Thyroid gland (tissue), 4 donors: Measurements from ENCODE around the gene ASIC1.

Source experiments
- POLR2A ChIP-seq, 2 donors: fragments of 450-650 bp; IDR thresholded peaks; one replicate each; pipeline ENCODE4 v1.6.1; 2017; ENCODE audit warnings: antibody characterized with exemption in 2 of 2, mild to moderate bottlenecking in 2 of 2, moderate library complexity in 1 of 2
- TF ChIP-seq, protein P1 (sequence below), 6 experiments: fragments of 200-600 bp in 3 of 6; fragments of 450-650 bp in 3 of 6; sonication (generic) in 3 of 6; IDR thresholded peaks; one replicate each; pipeline ENCODE4 v1.5.1; 2016 to 2019; ENCODE audit warnings: antibody characterized with exemption in 6 of 6, mild to moderate bottlenecking in 2 of 6, inconsistent platforms in 1 of 6, moderate library complexity in 1 of 6

DNA sequence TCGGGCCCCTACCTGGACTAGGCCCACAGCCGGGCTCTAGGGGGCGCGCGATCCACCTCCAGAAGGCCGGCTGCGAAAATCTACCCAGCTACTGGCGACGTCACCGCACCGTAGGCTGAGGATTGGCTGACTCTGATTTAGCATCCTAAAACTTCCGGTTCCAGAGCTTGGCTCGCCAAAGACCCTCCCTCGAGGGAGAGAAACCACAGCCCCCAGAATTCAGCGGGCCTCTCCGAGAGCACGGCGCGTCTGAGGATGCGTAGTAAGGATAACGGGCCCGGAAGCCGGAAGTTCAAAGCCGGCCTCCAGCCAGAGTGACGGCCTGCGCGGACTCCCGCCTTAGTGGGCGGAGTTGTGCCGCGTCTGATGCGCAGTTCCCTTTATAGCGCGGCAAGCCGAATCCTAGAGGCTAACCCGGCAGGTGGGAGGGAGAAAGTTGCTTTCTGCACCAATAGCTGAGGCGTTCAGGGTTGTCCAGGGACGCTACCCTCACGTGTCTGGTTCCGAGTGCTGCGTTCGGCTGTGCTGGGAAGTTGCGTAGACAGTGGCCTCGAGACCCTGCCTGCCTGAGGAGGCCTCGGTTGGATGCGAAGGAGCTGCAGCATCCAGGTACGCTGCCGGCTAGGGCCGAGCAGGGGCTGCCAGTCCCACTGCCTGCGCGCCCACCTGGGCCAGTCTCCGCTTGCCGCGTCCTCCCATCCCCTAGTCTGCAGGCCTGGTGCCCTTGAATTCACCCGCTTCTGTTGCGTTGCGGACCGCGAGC lies 54.5 kb downstream of the ASIC1 start, which contains the start of gene COX14:
- TF ChIP-seq, protein P1, sequence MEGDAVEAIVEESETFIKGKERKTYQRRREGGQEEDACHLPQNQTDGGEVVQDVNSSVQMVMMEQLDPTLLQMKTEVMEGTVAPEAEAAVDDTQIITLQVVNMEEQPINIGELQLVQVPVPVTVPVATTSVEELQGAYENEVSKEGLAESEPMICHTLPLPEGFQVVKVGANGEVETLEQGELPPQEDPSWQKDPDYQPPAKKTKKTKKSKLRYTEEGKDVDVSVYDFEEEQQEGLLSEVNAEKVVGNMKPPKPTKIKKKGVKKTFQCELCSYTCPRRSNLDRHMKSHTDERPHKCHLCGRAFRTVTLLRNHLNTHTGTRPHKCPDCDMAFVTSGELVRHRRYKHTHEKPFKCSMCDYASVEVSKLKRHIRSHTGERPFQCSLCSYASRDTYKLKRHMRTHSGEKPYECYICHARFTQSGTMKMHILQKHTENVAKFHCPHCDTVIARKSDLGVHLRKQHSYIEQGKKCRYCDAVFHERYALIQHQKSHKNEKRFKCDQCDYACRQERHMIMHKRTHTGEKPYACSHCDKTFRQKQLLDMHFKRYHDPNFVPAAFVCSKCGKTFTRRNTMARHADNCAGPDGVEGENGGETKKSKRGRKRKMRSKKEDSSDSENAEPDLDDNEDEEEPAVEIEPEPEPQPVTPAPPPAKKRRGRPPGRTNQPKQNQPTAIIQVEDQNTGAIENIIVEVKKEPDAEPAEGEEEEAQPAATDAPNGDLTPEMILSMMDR (IDR thresholded peaks at IDR 0.05), result peak in 5 of 6 experiments; percentile 2 to 95 (median 91)
- TF ChIP-seq POLR2A (IDR thresholded peaks at IDR 0.05), result peak; percentile 91 to 97
